Gastroesophageal sphincter (tissue), 4 donors: Measurements from ENCODE around the gene SSU72. TPM values are rescaled to one million over a fixed set of nuclear protein-coding genes. Genes with fewer than 3 reads are reported as not detected.
"Not testable (repeated sequence)": the region's sequence is repeated elsewhere in the genome, so short reads cannot be mapped to it uniquely, and the experiment has no call there.

ENCODE experiments used
- ATAC-seq: fragments of 150-250 bp; one replicate; pipeline ENCODE4 v1.9.1; 2016; ENCODE audit warnings: mild to moderate bottlenecking, moderate library complexity
- H3K27ac ChIP-seq, 4 donors: fragments of 200-600 bp; sonication (generic) in 3 of 4; 1 replicate in 3 of 4; 2 replicates in 1 of 4; pipeline ENCODE4 v1.5.1; 2016 to 2019
- H3K27me3 ChIP-seq: fragments of 200-600 bp; sonication (generic); one replicate; pipeline ENCODE4 v1.5.1; 2019
- H3K36me3 ChIP-seq, 2 donors: fragments of 200-600 bp; sonication (generic); one replicate each; pipeline ENCODE4 v1.5.1; 2019; ENCODE audit warnings: control low read depth in 1 of 2
- H3K4me1 ChIP-seq, 3 donors: fragments of 200-600 bp; sonication (generic); 1 replicate in 2 of 3; 2 replicates in 1 of 3; pipeline ENCODE4 v1.5.1; 2016 to 2019; ENCODE audit warnings: control low read depth in 2 of 3
- H3K4me3 ChIP-seq, 2 donors: fragments of 200-600 bp; sonication (generic); one replicate each; pipeline ENCODE4 v1.5.1; 2019; ENCODE audit warnings: mild to moderate bottlenecking in 1 of 2, moderate library complexity in 1 of 2
- H3K9me3 ChIP-seq, 3 donors: fragments of 200-600 bp; sonication (generic); one replicate each; pipeline ENCODE4 v1.5.1; 2017 to 2019; ENCODE audit warnings: control low read depth in 2 of 3
- EP300 ChIP-seq: sonication (generic); formaldehyde crosslinking; IDR thresholded peaks from one replicate; pipeline ENCODE4 v1.6.1; 2017; ENCODE audit warnings: antibody characterized with exemption, mild to moderate bottlenecking
- POLR2A ChIP-seq, 2 donors: fragments of 450-650 bp; IDR thresholded peaks; one replicate each; pipeline ENCODE4 v1.6.1; 2017; ENCODE audit warnings: antibody characterized with exemption in 2 of 2, mild to moderate bottlenecking in 2 of 2, moderate library complexity in 1 of 2
- POLR2AphosphoS5 ChIP-seq: sonication (generic); formaldehyde crosslinking; IDR thresholded peaks from one replicate; pipeline ENCODE4 v1.6.1; 2017; ENCODE audit warnings: antibody characterized with exemption
- WGBS, 2 donors: methylation state at CpG; one replicate each; pipeline ENCODE4 v1.1.5; 2018; ENCODE audit warnings: low coverage in 1 of 2; 5-methylcytosine and 5-hydroxymethylcytosine counted together
- total RNA-seq, 4 donors: library from RNA; depleted of rRNA; stranded (reverse); fragments of >200 nt; gene quantifications; one replicate each; pipeline ENCODE4 v1.1.0, GENCODE V29; 2016
- TF ChIP-seq, protein P1 (sequence below), 4 experiments: fragments of 200-600 bp in 2 of 4; fragments of 450-650 bp in 2 of 4; sonication (generic) in 1 of 4; IDR thresholded peaks; one replicate each; pipeline ENCODE4 v1.5.1; 2017 to 2019; ENCODE audit warnings: antibody characterized with exemption in 4 of 4, mild to moderate bottlenecking in 2 of 4, moderate library complexity in 2 of 4

Gene SSU72
- total RNA-seq, 4 donors from 2014 or later = 90.5 to 109 (median 98.9) TPM

DNA sequence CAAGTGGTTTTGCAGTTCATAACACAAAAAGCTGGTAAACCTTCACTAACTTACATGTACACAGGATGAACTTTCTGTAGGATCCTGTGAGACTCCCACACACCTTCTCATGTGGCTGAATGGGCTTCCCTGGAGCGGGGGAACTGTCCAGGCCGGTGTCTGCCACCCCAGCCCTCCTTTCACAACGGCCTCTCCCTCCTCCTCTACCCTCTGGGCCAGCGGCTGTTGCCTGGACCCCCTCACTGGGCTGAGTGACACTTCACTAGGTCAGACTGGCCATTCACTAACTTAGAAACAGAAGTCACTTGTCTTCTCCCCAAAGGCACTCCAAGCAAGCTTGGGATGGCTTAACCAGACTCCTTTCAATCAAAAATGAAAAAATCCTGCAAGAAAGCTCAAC lies 16.1 kb downstream of the SSU72 start:
- Histone ChIP-seq H3K27me3 (no peaks in the 10 kb centered on the region), H3K27ac (no peak overlapping the region), H3K36me3 (peaks cover 0 to 49% of the 10 kb centered on the region in 2 donors), H3K4me3 (no peak overlapping the region), H3K9me3 (no peaks in the 10 kb centered on the region), H3K4me1 (peaks cover 0 to 10% (median 5%) of the 10 kb centered on the region in 3 donors)
- no peak for TF ChIP-seq EP300
- TF ChIP-seq, protein P1, sequence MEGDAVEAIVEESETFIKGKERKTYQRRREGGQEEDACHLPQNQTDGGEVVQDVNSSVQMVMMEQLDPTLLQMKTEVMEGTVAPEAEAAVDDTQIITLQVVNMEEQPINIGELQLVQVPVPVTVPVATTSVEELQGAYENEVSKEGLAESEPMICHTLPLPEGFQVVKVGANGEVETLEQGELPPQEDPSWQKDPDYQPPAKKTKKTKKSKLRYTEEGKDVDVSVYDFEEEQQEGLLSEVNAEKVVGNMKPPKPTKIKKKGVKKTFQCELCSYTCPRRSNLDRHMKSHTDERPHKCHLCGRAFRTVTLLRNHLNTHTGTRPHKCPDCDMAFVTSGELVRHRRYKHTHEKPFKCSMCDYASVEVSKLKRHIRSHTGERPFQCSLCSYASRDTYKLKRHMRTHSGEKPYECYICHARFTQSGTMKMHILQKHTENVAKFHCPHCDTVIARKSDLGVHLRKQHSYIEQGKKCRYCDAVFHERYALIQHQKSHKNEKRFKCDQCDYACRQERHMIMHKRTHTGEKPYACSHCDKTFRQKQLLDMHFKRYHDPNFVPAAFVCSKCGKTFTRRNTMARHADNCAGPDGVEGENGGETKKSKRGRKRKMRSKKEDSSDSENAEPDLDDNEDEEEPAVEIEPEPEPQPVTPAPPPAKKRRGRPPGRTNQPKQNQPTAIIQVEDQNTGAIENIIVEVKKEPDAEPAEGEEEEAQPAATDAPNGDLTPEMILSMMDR (IDR thresholded peaks at IDR 0.05) = no peak
- TF ChIP-seq POLR2A (IDR thresholded peaks at IDR 0.05) = no peak
- no peak for TF ChIP-seq POLR2AphosphoS5
- ATAC-seq = no peak
- no CpG with 5 or more reads among the region's 4 CpGs for WGBS, 2 donors

DNA sequence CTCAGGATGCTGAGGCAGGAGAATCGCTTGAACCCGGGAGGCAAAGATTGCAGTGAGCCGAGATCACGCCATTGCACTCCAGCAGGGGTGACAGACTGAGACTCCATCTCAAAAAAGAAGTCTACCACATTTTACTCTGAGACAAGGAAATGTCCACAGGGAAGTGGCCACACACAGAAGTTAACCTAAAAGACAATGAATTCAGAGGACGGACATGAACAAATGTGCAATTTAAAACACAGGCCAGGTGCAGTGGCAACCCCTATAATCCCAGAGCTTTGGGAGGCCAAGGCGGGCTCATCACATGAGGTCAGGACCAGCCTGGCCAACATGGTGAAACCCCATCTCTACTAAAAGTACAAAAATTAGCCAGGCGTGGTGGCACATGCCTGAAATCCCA lies 17.0 kb downstream of the SSU72 start:
- ATAC-seq, H3K4me1 ChIP-seq, H3K27ac ChIP-seq, H3K4me3 ChIP-seq, H3K27me3 ChIP-seq, H3K9me3 ChIP-seq: not testable (repeated sequence)
- peaks cover 0 to 40% of the 10 kb centered on the region in 2 donors for H3K36me3 ChIP-seq
- 80 to 93% methylated on average over 2 to 7 of the region's 7 CpGs for WGBS, 2 donors

DNA sequence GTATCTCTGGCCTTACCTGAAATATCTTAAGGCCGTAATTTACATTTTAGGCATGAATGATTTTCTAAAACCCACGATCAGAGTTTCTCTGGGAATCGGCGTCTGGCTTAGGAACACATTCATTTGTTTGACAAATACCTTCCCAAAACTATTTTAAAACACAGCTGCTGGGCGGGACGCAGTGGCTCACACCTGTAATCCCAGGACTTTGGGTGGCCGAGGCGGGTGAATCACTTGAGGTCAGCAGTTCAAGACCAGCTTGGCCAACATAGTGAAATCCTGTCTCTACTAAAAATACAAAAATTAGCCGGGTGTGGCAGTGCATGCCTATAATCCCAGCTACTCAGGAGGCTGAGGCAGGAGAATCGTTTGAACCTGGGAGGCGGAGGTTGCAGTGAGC lies 17.7 kb downstream of the SSU72 start:
- H3K4me3 ChIP-seq, H3K27me3 ChIP-seq, H3K9me3 ChIP-seq, H3K27ac ChIP-seq, H3K4me1 ChIP-seq, ATAC-seq: not testable (repeated sequence)
- peaks cover 0 to 33% of the 10 kb centered on the region in 2 donors for H3K36me3 ChIP-seq
- WGBS, 2 donors = 84 to 85% methylated on average over 11 of the region's 11 CpGs

DNA sequence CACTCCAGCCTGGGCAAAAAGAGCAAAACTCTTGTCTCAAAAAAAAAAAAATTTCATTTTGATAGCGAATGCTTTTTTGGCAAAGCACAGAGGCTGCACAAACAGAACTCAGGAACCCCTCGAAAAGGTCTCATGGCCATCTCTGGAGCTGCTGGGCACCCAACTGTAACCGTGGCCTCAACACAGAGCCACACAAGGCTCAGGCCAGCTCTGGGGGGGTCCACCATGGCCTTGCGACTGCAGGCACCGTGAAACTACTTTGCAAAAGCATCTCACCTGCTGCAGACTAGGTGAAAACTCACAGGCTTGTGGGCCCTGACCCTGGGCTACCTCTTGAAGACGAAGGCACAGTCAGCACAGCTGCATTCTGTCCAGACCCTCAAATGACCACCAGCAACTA lies 18.2 kb downstream of the SSU72 start:
- TF ChIP-seq POLR2AphosphoS5 (no peak), EP300 (no peak), POLR2A (IDR thresholded peaks at IDR 0.05) (no peak)
- TF ChIP-seq, protein P1 (IDR thresholded peaks at IDR 0.05) = no peak
- 75 to 80% methylated on average over 1 to 2 of the region's 6 CpGs for WGBS, 2 donors
- no peak for ATAC-seq
- Histone ChIP-seq H3K36me3 (peaks cover 0 to 28% of the 10 kb centered on the region in 2 donors), H3K4me1 (peaks cover 0 to 10% (median 5%) of the 10 kb centered on the region in 3 donors), H3K9me3 (no peaks in the 10 kb centered on the region), H3K27ac (no peak overlapping the region), H3K4me3 (no peak overlapping the region), H3K27me3 (no peaks in the 10 kb centered on the region)

DNA sequence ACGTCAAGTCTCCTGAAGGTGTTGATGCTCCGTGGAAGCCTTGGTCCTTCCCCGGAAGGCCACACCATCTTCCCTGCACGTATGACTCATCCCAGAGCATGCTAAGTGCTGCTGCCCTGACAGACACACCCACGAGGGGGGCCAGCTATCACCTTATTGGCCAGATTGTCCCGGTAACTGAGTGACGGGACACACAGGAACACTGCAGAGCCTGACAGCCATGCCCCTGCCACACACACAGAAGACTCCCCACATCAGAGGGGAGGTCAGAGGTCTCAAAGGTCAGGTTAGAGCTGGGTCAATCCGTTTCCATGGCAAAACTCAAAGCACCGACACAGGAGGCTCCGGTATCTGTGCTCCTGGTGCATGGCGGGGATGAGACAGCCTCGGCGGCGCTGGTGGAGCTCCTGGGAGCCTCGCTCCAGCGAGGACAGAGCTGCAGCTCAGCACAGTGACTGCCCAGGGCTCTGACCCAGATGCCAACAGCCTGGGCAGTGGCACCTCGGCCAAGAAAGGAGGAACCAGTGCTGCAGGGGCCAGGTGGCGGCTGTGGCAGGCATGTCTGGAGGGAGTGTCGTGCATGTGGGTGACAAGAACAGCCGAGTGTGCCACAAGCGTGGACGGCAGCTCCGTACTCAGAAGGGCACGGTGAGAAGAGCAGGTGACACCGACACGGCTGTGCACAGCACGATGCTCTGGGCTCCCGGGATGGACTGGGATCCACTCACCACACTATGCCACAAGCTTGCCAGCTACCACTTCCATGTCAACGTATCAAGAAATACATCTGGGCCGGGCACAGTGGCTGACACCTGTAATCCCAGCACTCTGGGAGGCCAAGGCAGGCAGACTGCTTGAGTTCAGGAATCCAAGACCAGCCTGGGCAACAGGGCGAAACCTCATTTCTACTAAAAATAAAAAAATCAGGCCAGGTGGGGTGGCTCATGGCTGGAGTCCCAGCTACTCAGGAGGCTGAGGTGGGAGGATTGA lies 19.4 kb downstream of the SSU72 start:
- WGBS, 2 donors = 75 to 88% methylated on average over 2 to 15 of the region's 31 CpGs
- ATAC-seq = peak; percentile 37
- Histone ChIP-seq H3K27me3 (no peaks in the 10 kb centered on the region), H3K27ac (peak overlapping the region in 2 of 4 donors; percentile 17 to 32), H3K4me1 (peaks cover 0 to 22% (median 5%) of the 10 kb centered on the region in 3 donors), H3K36me3 (peaks cover 0 to 16% of the 10 kb centered on the region in 2 donors), H3K4me3 (no peak overlapping the region), H3K9me3 (no peaks in the 10 kb centered on the region)
- TF ChIP-seq, protein P1 (IDR thresholded peaks at IDR 0.05) = no peak

DNA sequence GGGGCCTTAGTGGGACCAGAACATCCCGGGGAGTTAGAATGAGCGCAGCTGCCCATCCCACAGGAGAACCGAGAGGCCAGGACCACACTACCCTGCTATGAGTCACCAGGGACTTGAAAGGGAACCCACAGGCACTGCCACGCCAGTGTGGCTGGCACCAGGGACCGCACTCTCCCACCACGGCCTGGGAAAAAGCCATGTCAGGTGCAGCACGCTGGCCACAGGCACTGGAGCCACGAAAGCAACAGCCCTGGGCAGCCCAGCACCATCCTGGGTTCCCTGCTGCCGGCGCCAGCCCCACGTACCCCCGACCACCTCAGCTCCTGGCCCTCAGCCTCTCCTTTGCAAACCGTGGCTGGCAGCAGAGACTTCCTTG lies 20.1 kb downstream of the SSU72 start:
- WGBS, 2 donors = 70% methylated on average over 2 of the region's 13 CpGs; no CpG with 5 or more reads in 1 of the 2 donors
- TF ChIP-seq, protein P1 (IDR thresholded peaks at IDR 0.05) = no peak
- no peak for TF ChIP-seq EP300
- TF ChIP-seq POLR2AphosphoS5 = no peak
- TF ChIP-seq POLR2A (IDR thresholded peaks at IDR 0.05) = no peak
- no peak for ATAC-seq
- Histone ChIP-seq H3K27me3 (no peaks in the 10 kb centered on the region), H3K4me3 (no peak overlapping the region), H3K4me1 (peaks cover 0 to 27% (median 5%) of the 10 kb centered on the region in 3 donors), H3K27ac (peak overlapping the region in 2 of 4 donors; percentile 17 to 32), H3K9me3 (no peaks in the 10 kb centered on the region), H3K36me3 (peaks cover 0 to 9% of the 10 kb centered on the region in 2 donors)
